GM18873 (cell line): Measurements from ENCODE around the gene SORCS2.

ENCODE experiments used
- ATAC-seq: cut with Tn5 transposase; IDR thresholded peaks from one replicate; pipeline ENCODE4 v1.9.1; 2021; ENCODE audit warnings: mild to moderate bottlenecking, moderate library complexity, moderate number of reproducible peaks; ENCODE audit not compliant: unreplicated experiment, low FRiP score

SORCS2 gene

GRCh38 chr4:7754565-7755262 lies 562.4 kb downstream of the SORCS2 start:
- no peak for ATAC-seq

DNA sequence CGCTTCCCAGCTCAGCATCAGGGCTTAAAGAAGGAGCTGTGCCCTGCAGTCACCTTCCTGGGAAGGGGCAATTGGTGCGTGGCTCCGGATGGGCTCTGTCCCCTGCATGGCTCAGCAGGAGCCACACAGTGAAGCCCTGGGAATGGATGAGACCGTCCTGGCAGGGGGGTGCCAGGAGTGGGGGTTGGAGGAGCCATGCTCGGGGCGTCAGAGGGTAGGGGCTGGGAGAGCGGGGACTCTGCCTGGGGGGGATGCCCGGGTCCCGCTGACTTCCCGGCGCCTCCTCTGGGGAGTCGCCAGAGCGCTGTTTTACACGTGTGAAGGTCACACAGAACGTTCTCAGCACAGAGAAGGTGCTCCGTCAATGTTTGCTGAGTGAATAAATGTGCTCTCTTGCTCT lies 563.2 kb downstream of the SORCS2 start:
- no peak for ATAC-seq

DNA sequence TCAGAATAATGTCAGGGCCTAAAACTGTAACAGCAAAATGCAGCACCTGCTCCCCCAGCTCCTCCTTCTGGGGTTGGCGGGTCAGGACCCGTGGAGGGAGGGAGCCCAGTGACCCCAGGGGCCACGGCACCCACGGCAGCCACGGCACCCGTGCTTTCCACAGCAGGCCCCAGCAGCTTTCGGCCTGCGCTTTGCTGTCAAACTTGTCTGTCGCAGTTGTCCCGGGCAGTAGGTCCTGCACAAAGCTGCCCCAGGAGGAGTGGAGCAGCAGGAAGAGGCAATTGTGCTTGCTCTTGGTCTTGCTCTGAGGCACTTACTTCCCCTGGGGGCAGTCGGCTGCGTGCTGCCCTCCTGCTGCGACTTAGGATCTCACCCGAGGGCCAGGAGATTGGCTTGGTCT lies 563.7 kb downstream of the SORCS2 start:
- no peak for ATAC-seq

- no peak for ATAC-seq
Observed at GRCh38 chr4:7756561-7757355, 564.4 kb downstream of the SORCS2 start.

- no peak for ATAC-seq
Observed at GRCh38 chr4:7757501-7758471, 565.4 kb downstream of the SORCS2 start.

DNA sequence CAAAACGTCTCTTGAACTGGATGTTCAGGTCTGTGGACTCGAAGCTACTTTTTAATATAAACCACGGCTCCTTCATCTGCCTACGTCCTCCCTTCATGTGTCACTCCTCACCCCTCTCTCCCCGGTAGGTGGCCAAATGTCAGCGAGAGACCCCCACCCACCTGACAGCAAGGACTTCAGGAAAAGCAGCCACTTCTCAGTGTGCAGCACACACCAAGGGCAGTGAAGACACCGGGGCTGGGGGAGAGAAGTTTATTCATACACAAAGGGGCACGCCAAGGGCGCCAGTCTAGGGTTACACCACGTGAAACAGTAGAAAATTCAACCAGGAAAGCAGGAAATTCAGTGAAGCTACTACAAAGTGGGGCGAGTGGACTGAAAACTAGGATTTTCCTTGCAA lies 566.1 kb downstream of the SORCS2 start:
- no peak for ATAC-seq

- ATAC-seq = no peak
Observed at GRCh38 chr4:7759216-7759615, 566.9 kb downstream of the SORCS2 start.

DNA sequence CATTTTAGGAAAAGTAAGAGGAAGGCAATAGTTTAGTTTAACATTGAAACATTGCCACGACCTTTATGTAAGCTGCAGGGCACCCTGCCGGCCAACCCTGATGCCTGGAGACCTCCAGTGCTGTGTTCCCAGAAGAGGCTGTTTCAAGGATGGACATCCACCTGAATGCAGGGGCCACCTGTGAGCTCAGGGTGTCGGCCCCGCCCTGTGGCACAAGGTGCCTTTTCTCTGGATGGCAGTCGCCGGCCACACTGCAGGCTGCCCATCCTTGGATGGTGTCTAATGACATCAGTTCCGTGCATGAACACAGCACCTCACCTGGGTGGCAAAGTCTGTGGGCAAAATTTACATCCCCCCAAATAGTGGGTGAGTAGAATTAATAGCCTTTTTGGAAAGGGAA lies 567.3 kb downstream of the SORCS2 start:
- ATAC-seq = no peak

- no peak for ATAC-seq
Observed at GRCh38 chr4:7760228-7760627, 567.9 kb downstream of the SORCS2 start.

DNA sequence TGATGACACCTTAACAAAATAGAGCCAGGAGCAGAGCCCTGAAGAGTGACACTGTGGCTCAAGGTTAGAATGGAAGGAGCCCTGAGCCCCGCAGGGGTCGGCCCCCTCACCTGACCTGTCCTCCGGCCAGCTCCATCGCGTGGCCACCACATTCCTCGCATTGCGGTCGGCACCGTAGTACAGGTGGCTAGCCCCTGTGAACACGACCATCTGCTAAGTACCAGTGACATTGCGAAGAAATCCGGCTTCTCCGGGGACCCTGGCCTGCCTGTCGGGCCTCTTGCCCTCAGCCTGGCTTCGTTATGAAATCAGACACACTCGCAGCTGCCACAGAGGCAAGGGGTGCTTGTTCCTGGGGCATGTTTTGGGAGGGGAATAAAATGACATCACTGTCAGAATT lies 568.4 kb downstream of the SORCS2 start:
- ATAC-seq = no peak

DNA sequence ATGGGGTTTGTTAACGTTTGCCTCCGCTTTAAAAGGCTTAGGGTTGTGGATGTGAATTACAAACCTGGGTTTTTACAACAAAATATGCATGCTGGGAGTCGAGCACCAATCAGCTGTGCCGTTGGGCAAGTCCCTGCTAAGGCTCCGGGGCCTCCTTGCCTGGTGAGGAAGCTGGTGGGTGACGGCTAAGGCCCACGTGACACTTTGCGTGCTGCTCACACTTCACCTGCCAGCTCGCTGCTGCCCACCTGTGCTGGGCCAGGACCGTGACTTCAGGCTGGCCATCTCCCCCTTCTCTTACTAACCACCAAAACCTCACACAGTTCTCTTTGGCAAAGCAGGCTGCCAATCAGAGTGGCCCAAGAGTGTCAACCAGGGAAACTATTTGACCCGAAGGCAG lies 569.0 kb downstream of the SORCS2 start:
- no peak for ATAC-seq

- ATAC-seq = no peak
Observed at GRCh38 chr4:7761720-7762119, 569.4 kb downstream of the SORCS2 start.

- no peak for ATAC-seq
Observed at GRCh38 chr4:7762376-7763030, 570.2 kb downstream of the SORCS2 start.

DNA sequence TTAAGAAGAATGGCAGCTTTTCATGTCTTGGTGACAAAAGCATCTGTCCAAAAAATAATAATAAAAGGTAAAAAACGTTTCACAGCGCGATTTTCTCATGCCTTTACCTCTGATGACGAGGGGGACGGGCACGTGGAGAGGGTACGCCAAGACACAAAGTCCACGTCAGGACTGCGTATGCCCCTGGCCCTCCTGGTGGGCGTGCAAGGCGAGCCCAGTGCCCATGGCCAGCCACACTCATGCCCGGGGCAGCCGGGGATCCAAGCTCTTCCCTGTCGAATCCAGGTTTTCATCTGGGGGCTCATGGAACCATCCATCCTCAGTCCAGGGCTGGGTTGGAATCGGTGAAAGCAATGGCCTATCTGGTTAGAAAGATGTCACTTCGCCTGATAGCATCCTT lies 570.8 kb downstream of the SORCS2 start:
- no peak for ATAC-seq

GRCh38 chr4:7763788-7764187 lies 571.5 kb downstream of the SORCS2 start:
- no peak for ATAC-seq

- ATAC-seq = no peak
Observed at GRCh38 chr4:7764466-7764865, 572.1 kb downstream of the SORCS2 start.

DNA sequence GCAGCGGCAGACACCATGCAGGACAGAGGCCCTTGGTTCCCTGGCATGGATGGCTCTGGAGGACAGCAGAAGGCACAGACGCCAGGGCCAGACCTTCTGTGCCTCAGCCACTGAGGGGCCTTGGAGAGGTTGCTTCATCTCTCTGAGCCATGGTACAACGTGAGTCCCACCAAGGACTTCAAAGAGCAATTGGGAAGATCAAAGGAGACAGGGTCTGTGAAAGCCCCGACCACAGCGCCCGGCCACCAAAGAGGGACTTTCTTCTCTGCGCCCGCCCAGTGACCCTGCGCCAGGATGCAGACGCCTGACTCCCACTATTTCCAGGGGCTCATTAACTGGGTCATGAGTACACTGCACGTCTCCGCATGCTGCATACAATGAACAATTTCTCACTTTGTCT lies 573.3 kb downstream of the SORCS2 start:
- ATAC-seq = no peak

DNA sequence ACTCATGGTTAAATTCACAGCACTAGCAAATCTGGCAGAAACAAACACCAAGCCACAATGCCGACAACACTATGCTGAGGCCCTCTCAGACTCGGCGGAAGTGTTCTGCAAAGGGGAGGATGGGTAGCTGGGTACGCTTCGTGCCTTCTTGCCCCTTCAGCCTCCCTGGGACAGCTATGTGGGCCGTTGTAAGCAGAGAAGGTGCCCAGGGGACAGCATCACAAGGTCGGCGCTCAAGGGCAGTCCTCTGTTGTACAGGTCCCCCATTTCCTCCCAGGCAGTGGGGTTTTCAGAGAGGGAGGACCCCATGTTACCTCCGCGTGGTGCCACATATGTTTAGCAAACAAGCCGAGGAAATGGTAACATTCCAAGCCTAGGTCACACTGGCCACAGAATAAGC lies 573.7 kb downstream of the SORCS2 start:
- ATAC-seq = no peak

GRCh38 chr4:7766661-7767345 lies 574.5 kb downstream of the SORCS2 start:
- ATAC-seq = no peak

DNA sequence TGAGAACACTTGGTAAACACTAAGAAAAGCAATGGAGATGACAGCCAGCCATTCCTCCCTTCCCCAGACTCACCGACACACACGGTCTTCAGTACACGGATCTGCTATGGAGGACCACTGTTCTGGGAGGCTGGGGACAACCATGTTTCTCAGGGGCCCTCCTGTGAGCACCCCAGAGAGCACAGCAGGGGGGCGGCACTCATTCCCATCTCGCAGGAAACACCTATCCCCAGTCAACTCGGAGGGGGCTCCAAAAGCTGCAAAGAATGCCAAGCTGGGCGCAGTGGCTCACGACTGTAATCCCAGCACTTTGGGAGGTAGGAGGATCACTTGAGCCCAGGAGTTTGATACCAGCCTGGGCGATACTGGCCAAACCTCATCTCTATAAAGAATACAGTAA lies 575.2 kb downstream of the SORCS2 start:
- ATAC-seq = no peak
